H1 (cell line): ENCODE results near the gene ZNF521. TPM values are rescaled to one million over a fixed set of nuclear protein-coding genes. Genes with fewer than 3 reads are reported as not detected.

Experiments used
- CTCF ChIA-PET: fragments of 300-600 bp; sonication (Branson Sonifier 250); formaldehyde crosslinking; loops from one replicate; lab custom pipeline; 2021; ENCODE audit not compliant: partially characterized antibody; lab: Charles Lee
- POLR2A ChIA-PET: fragments of 300-600 bp; sonication (Branson Sonifier 250); formaldehyde crosslinking; loops from one replicate; lab custom pipeline; 2021; ENCODE audit warnings: inconsistent platforms; ENCODE audit not compliant: partially characterized antibody; lab: Charles Lee
- DNase-seq, 2 experiments: peaks; one replicate each; pipeline versions ENCODE4 v3.0.0 to v3.0.0-alpha.2; 2010 to 2022; ENCODE audit warnings: low spot score in 2 of 2, low read depth in 1 of 2, mixed read lengths in 1 of 2
- FAIRE-seq: peaks from 2 replicates; lab custom pipeline; 2011; peaks lifted over from hg19 to GRCh38; lab: Jason Lieb, UNC
- H2AFZ ChIP-seq: 2 replicates; pipeline ENCODE4 v1.8.1; 2012; ENCODE audit warnings: low read length, inconsistent platforms
- H2AK5ac ChIP-seq: 2 replicates; pipeline ENCODE4 v1.6.1; 2013; ENCODE audit warnings: low read depth, low read length
- H2BK120ac ChIP-seq: replicated peaks from 2 replicates; pipeline ENCODE3; 2013; ENCODE audit warnings: low read depth, low read length, inconsistent platforms
- H2BK12ac ChIP-seq: 2 replicates; pipeline ENCODE4 v1.6.1; 2013; ENCODE audit warnings: low read depth, low read length
- H2BK15ac ChIP-seq: 2 replicates; pipeline ENCODE4 v1.6.1; 2013; ENCODE audit warnings: low read length
- H2BK20ac ChIP-seq: 2 replicates; pipeline ENCODE4 v1.6.1; 2013; ENCODE audit warnings: low read length
- H2BK5ac ChIP-seq: 2 replicates; pipeline ENCODE4 v1.6.1; 2013; ENCODE audit warnings: low read depth, low read length
- H3K14ac ChIP-seq: 2 replicates; pipeline ENCODE4 v1.6.1; 2013; ENCODE audit warnings: inconsistent platforms; ENCODE audit not compliant: insufficient read length
- H3K18ac ChIP-seq: 2 replicates; pipeline ENCODE4 v1.6.1; 2013; ENCODE audit warnings: low read length; ENCODE audit errors: extremely low read depth
- H3K23ac ChIP-seq: 2 replicates; pipeline ENCODE4 v1.6.1; 2013; ENCODE audit warnings: inconsistent platforms; ENCODE audit not compliant: insufficient read length
- H3K23me2 ChIP-seq: 2 replicates; pipeline ENCODE4 v1.6.1; 2013; ENCODE audit warnings: low read depth, low read length
- H3K27ac ChIP-seq: 2 replicates; pipeline ENCODE4 v1.6.1; 2011; ENCODE audit warnings: low read depth, low read length, inconsistent platforms
- H3K27me3 ChIP-seq, 4 experiments: replicated peaks in 1 of 4; 1 replicate in 1 of 4; 2 replicates in 3 of 4; pipeline versions ENCODE4 v1.6.1 to v1.8.1; 2011 to 2013; ENCODE audit warnings: low read length in 3 of 4, mild to moderate bottlenecking in 3 of 4, inconsistent platforms in 2 of 4, mixed read lengths in 2 of 4, moderate library complexity in 1 of 4; ENCODE audit not compliant: control insufficient read depth in 3 of 4, insufficient read depth in 3 of 4; ENCODE audit errors: extremely low read depth in 1 of 4
- H3K36me3 ChIP-seq, 4 experiments: 2 replicates each; pipeline versions ENCODE4 v1.6.1 to v1.8.1; 2011 to 2013; ENCODE audit warnings: mild to moderate bottlenecking in 4 of 4, low read length in 3 of 4, moderate library complexity in 2 of 4, control low read depth in 1 of 4, inconsistent platforms in 1 of 4; ENCODE audit not compliant: insufficient read depth in 4 of 4, control insufficient read depth in 2 of 4
- H3K4ac ChIP-seq: replicated peaks from 2 replicates; pipeline ENCODE3; 2013; ENCODE audit warnings: low read length, low read depth, mixed read lengths, inconsistent platforms; ENCODE audit not compliant: insufficient read length
- H3K4me1 ChIP-seq, 4 experiments: replicated peaks in 1 of 4; 1 replicate in 1 of 4; 2 replicates in 3 of 4; pipeline versions ENCODE4 v1.6.1 to v1.8.1; 2011 to 2013; ENCODE audit warnings: low read length in 3 of 4, inconsistent platforms in 2 of 4, mixed read lengths in 1 of 4; ENCODE audit not compliant: insufficient read depth in 4 of 4, control insufficient read depth in 3 of 4
- H3K4me2 ChIP-seq, 2 experiments: 2 replicates each; pipeline versions ENCODE4 v1.6.1 to v1.8.1; 2011 to 2013; ENCODE audit warnings: low read depth in 2 of 2, low read length in 2 of 2, control low read depth in 1 of 2, inconsistent platforms in 1 of 2, mild to moderate bottlenecking in 1 of 2; ENCODE audit not compliant: insufficient read depth in 1 of 2
- H3K4me3 ChIP-seq, 4 experiments: fragments of 200-600, 300-600 bp in 1 of 4; sonication (generic), shearing (Covaris generic), sonication (Bioruptor Twin) in 1 of 4; 2 replicates each; pipeline versions ENCODE4 v1.5.1 to v1.8.1; 2011 to 2016; ENCODE audit warnings: low read length in 4 of 4, low read depth in 3 of 4, control low read depth in 2 of 4, inconsistent platforms in 2 of 4, mild to moderate bottlenecking in 2 of 4, mixed read lengths in 1 of 4, moderate library complexity in 1 of 4; ENCODE audit not compliant: insufficient read depth in 2 of 4; ENCODE audit errors: extremely low read depth in 1 of 4
- H3K56ac ChIP-seq: replicated peaks from 2 replicates; pipeline ENCODE3; 2013; ENCODE audit warnings: low read depth, mild to moderate bottlenecking, mixed read lengths, low read length, inconsistent platforms; ENCODE audit not compliant: insufficient read length
- H3K79me1 ChIP-seq: 2 replicates; pipeline ENCODE4 v1.6.1; 2013; ENCODE audit warnings: low read depth, low read length, control low read depth
- H3K79me2 ChIP-seq, 2 experiments: 2 replicates each; pipeline versions ENCODE4 v1.6.1 to v1.8.1; 2012 to 2013; ENCODE audit warnings: low read length in 2 of 2, mild to moderate bottlenecking in 2 of 2, inconsistent platforms in 1 of 2; ENCODE audit not compliant: insufficient read depth in 2 of 2, control insufficient read depth in 1 of 2
- H3K9ac ChIP-seq, 4 experiments: replicated peaks in 1 of 4; 1 replicate in 1 of 4; 2 replicates in 3 of 4; pipeline versions ENCODE4 v1.6.1 to v1.8.1; 2011 to 2013; ENCODE audit warnings: low read depth in 3 of 4, low read length in 3 of 4, control low read depth in 2 of 4, mild to moderate bottlenecking in 2 of 4, moderate library complexity in 2 of 4, inconsistent platforms in 1 of 4; ENCODE audit errors: extremely low read depth in 1 of 4
- H3K9me3 ChIP-seq, 2 experiments: 2 replicates each; pipeline versions ENCODE4 v1.6.1 to v1.8.1; 2012 to 2013; ENCODE audit warnings: mild to moderate bottlenecking in 2 of 2, moderate library complexity in 2 of 2, control low read depth in 1 of 2, inconsistent platforms in 1 of 2, low read depth in 1 of 2, low read length in 1 of 2, mixed read lengths in 1 of 2; ENCODE audit not compliant: insufficient read depth in 2 of 2
- H4K20me1 ChIP-seq, 2 experiments: replicated peaks in 1 of 2; 2 replicates each; pipeline versions ENCODE3 to v1.8.1; 2011 to 2013; ENCODE audit warnings: inconsistent platforms in 2 of 2, low read length in 2 of 2, mild to moderate bottlenecking in 1 of 2; ENCODE audit not compliant: insufficient read depth in 2 of 2, control insufficient read depth in 1 of 2
- H4K5ac ChIP-seq: 2 replicates; pipeline ENCODE4 v1.6.1; 2013; ENCODE audit warnings: low read length, low read depth, mixed read lengths, inconsistent platforms; ENCODE audit not compliant: insufficient read length
- H4K8ac ChIP-seq: 2 replicates; pipeline ENCODE4 v1.8.0; 2013; ENCODE audit warnings: mild to moderate bottlenecking, moderate library complexity, low read length, inconsistent platforms; ENCODE audit not compliant: insufficient read depth; ENCODE audit errors: extremely low read depth
- H4K91ac ChIP-seq: replicated peaks from 2 replicates; pipeline ENCODE3; 2013; ENCODE audit warnings: low read length, mixed read lengths, inconsistent platforms; ENCODE audit not compliant: insufficient read length
- GTF2F1 ChIP-seq: IDR thresholded peaks from 2 replicates; pipeline ENCODE4 v1.6.1; 2012; ENCODE audit warnings: low read depth, low read length, improper control_type of control experiment, borderline replicate concordance
- HDAC6 ChIP-seq: IDR thresholded peaks from one replicate; pipeline ENCODE4 v1.7.1; 2012; ENCODE audit warnings: low read depth, mild to moderate bottlenecking, inconsistent platforms, low read length, moderate library complexity
- MAFK ChIP-seq: IDR thresholded peaks from 2 replicates; pipeline ENCODE4 v1.6.1; 2012; ENCODE audit warnings: low read depth, mild to moderate bottlenecking, improper control_type of control experiment, low read length
- PHF8 ChIP-seq: fragments of 200-600 bp; sonication (generic); conservative IDR thresholded peaks from 2 replicates; pipeline ENCODE4 v1.7.1; 2012; ENCODE audit warnings: low read depth, mild to moderate bottlenecking, inconsistent platforms, low read length, moderate library complexity
- POLR2A ChIP-seq, 2 experiments: IDR thresholded peaks; 1 replicate in 1 of 2; 2 replicates in 1 of 2; pipeline ENCODE4 v1.6.1; 2011; ENCODE audit warnings: low read depth in 2 of 2, low read length in 2 of 2, mild to moderate bottlenecking in 2 of 2; ENCODE audit errors: control extremely low read depth in 1 of 2
- RFX5 ChIP-seq: IDR thresholded peaks from 2 replicates; pipeline ENCODE4 v1.6.1; 2011; ENCODE audit warnings: low read depth, low read length, improper control_type of control experiment, borderline replicate concordance
- RXRA ChIP-seq: IDR thresholded peaks from 2 replicates; pipeline ENCODE4 v1.6.1; 2011; ENCODE audit warnings: low read depth, mild to moderate bottlenecking, low read length, moderate library complexity; ENCODE audit not compliant: insufficient read depth
- SIN3A ChIP-seq, 2 experiments: IDR thresholded peaks in 1 of 2; conservative IDR thresholded peaks in 1 of 2; 2 replicates each; pipeline ENCODE4 v1.6.1; 2011 to 2012; ENCODE audit warnings: low read length in 2 of 2, improper control_type of control experiment in 1 of 2, low read depth in 1 of 2, mild to moderate bottlenecking in 1 of 2
- TBP ChIP-seq: IDR thresholded peaks from 2 replicates; pipeline ENCODE4 v1.6.1; 2011; ENCODE audit warnings: low read depth, low read length, improper control_type of control experiment
- WGBS, 2 experiments: shearing (Covaris generic) in 1 of 2; methylation state at CpG; one replicate each; pipeline versions ENCODE4 v1.1.6 to v1.1.7; 2013 to 2015; ENCODE audit warnings: low lambda C conversion rate in 2 of 2, mixed read lengths in 2 of 2, inconsistent platforms in 1 of 2, low coverage in 1 of 2, missing lambda C conversion rate in 1 of 2; ENCODE audit not compliant: insufficient replicate concordance in 2 of 2, insufficient coverage in 1 of 2, insufficient read length in 1 of 2; ENCODE audit errors: extremely low coverage in 1 of 2, missing lambda C conversion rate in 1 of 2; 5-methylcytosine and 5-hydroxymethylcytosine counted together
- polyA plus RNA-seq, 7 experiments: library from polyadenylated mRNA; depleted of rRNA in 3 of 7; stranded (reverse) in 5 of 7; unstranded in 2 of 7; fragments of >200 nt in 5 of 7; fragments of 200-250 nt in 2 of 7; gene quantifications; 1 replicate in 5 of 7; 2 replicates in 1 of 7; 4 replicates in 1 of 7; pipeline versions ENCODE4 v1.2.1 to v1.2.3, GENCODE V29; 2011 to 2013; ENCODE audit warnings: missing spikeins in 2 of 7, mixed read lengths in 2 of 7
- total RNA-seq: library from RNA; stranded (reverse); fragmentation: NEBNext Ultra II Directional; extraction: Animal tissue kit (Norgen Biotek cat#: 25700); gene quantifications from 2 replicates; pipeline ENCODE4 v1.2.1, GENCODE V29; 2021

ZNF521 gene
- total and polyA plus RNA-seq, 2 of the 8 experiments (the other 6 are each of a cell fraction or from before 2014, with no cell fraction given): 9.5 to 15.8 TPM

DNA sequence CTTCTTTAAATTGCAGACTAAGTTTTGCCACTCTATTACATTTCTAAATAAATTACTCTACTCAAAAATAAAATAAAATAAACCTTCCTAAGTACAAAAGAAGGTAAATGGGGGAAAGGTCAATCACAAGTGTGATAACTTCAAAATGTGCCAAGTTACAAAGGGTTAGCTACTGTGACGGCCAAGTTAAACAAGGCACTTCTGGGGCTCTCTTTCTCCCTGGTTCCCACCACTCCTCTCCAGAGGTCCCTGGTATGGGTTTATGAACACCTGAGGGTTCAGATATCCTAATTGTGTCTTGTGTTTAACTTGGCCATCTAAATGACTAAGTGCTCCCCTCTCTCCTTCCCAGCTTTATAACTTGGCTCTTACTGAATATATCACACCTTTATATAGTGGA is 5.4 kb downstream of the ZNF521 start:
- peaks cover 2 to 16% (median 9%) of the 10 kb centered on the region in 4 experiments for H3K27me3 ChIP-seq
- no peak overlapping the region for H2BK120ac ChIP-seq
- no peak overlapping the region for H3K4me2 ChIP-seq
- no peak overlapping the region for H4K91ac ChIP-seq
- no peak overlapping the region for H2BK20ac ChIP-seq
- POLR2A ChIA-PET: no interaction called here
- H3K79me2 ChIP-seq: peaks cover 0 to 66% of the 10 kb centered on the region in 2 experiments; a peak in 2 of 4 replicates
- H4K5ac ChIP-seq: no peak overlapping the region
- H2AK5ac ChIP-seq: no peak overlapping the region
- FAIRE-seq (no peak), DNase-seq (no peak)
- H3K18ac ChIP-seq: no peak overlapping the region
- no peak overlapping the region for H3K14ac ChIP-seq
- H3K36me3 ChIP-seq: no peaks in the 10 kb centered on the region
- no peak overlapping the region for H3K27ac ChIP-seq
- H2BK15ac ChIP-seq: no peak overlapping the region
- H4K20me1 ChIP-seq: peaks cover 0 to 6% of the 10 kb centered on the region in 2 experiments
- no peak overlapping the region for H2BK12ac ChIP-seq
- peak overlapping the region; percentile 42 for H3K56ac ChIP-seq
- H3K9me3 ChIP-seq: no peaks in the 10 kb centered on the region
- H3K23me2 ChIP-seq: peaks cover 17% of the 10 kb centered on the region
- no peak overlapping the region for H3K23ac ChIP-seq
- H3K4me1 ChIP-seq: no peaks in the 10 kb centered on the region; a peak in 1 of 7 replicates
- H3K4me3 ChIP-seq: no peak overlapping the region
- no peak overlapping the region for H3K9ac ChIP-seq
- H4K8ac ChIP-seq: no peak overlapping the region
- H3K79me1 ChIP-seq: no peaks in the 10 kb centered on the region
- WGBS, 2 experiments: 88% methylated on average over 1 of the region's 1 CpG; no CpG with 5 or more reads in 1 of the 2 experiments
- H2AFZ ChIP-seq: no peak overlapping the region
- no peak for TF ChIP-seq TBP
- no peak for TF ChIP-seq RFX5
- no peak for TF ChIP-seq SIN3A (conservative IDR thresholded peaks at IDR 0.05 in 1 of 2, IDR thresholded peaks at IDR 0.05 in 1 of 2; ENCODE audit: low read depth in 1 of 2, low read length in 2 of 2)
- TF ChIP-seq PHF8: no peak
- TF ChIP-seq HDAC6: no peak
- TF ChIP-seq POLR2A (IDR thresholded peaks at IDR 0.05; ENCODE audit: control extremely low read depth in 1 of 2, low read depth in 2 of 2, low read length in 2 of 2): no peak
- no peak for TF ChIP-seq MAFK
- TF ChIP-seq RXRA: no peak
- no peak for TF ChIP-seq GTF2F1
- no peak overlapping the region for H3K4ac ChIP-seq
- H2BK5ac ChIP-seq: no peak overlapping the region
- CTCF ChIA-PET: no interaction called here
